Measurements from ENCODE around the gene CYTH3.

CYTH3 gene

GRCh38 chr7:6279341-6279740 lies 6.9 kb upstream of the CYTH3 start:
- no peak overlapping the region for H3K9ac ChIP-seq (ENCODE audit: low read depth, low read length)
- no peaks in the 10 kb centered on the region for H3K27me3 ChIP-seq (ENCODE audit: insufficient read depth, low read length)
- WGBS: 84% methylated on average over 3 of the region's 3 CpGs
- no peaks in the 10 kb centered on the region for H3K4me1 ChIP-seq (ENCODE audit: insufficient read depth, low read length)
- H3K36me3 ChIP-seq (ENCODE audit: insufficient read depth, low read length): no peaks in the 10 kb centered on the region
- H3K27ac ChIP-seq (ENCODE audit: low read depth, low read length): no peak overlapping the region
- no peaks in the 10 kb centered on the region for H3K9me3 ChIP-seq (ENCODE audit: insufficient read depth, low read depth, low read length)
- H3K4me3 ChIP-seq (ENCODE audit: low read length): no peak overlapping the region

DNA sequence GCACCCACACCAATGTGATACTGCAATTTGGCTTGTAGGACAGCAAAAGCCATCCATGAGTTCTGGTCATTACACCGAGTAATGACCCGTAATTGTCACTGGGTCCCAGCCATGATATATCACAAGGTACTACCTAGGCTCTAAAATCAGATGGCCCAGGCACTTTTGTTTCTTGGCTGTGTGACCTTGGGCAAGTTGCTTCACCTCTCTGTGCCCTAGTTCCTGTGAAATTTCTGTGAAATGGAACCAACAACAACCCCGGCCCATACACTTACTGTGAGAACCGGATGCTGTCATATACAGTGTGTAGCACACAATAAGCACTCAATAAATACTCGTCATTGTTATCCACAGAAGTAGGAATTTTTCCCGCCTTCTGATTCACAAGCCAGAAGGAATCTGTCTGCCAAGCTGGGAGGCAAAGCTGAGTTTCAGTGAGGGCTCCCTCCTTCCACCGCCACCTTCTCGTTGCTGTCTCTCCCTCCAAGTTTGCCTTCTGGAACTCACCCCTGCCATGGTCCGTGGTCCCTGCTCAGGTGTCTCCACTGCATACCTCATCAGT lies 6.4 kb upstream of the CYTH3 start:
- no peaks in the 10 kb centered on the region for H3K36me3 ChIP-seq (ENCODE audit: insufficient read depth, low read length)
- no peak overlapping the region for H3K4me3 ChIP-seq (ENCODE audit: low read length)
- H3K9ac ChIP-seq (ENCODE audit: low read depth, low read length): no peak overlapping the region
- H3K4me1 ChIP-seq (ENCODE audit: insufficient read depth, low read length): no peaks in the 10 kb centered on the region
- no peaks in the 10 kb centered on the region for H3K27me3 ChIP-seq (ENCODE audit: insufficient read depth, low read length)
- 93% methylated on average over 9 of the region's 9 CpGs for WGBS
- no peak overlapping the region for H3K27ac ChIP-seq (ENCODE audit: low read depth, low read length)
- no peaks in the 10 kb centered on the region for H3K9me3 ChIP-seq (ENCODE audit: insufficient read depth, low read depth, low read length)

DNA sequence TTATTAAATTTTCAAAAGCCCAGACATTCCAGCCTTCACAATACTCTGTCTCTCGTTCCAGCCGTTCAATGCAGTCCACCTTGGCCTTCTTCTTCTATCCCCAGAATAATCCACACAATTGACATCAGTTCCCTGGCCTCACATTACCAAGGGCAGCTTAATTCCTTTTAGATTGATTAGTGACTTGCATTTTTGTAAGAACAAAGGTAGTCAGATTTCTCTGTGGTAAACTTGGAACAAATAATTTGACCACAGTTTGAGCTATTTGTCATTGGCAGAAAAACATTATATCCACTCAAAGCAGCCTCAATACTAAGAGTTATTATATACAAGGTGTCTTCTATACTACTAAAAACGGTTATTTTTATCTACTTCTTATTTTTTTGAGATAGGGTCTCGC lies 5.1 kb upstream of the CYTH3 start:
- H3K27me3 ChIP-seq (ENCODE audit: insufficient read depth, low read length): peaks cover 6% of the 10 kb centered on the region; the same call in 1 of the 2 replicates
- H3K36me3 ChIP-seq (ENCODE audit: insufficient read depth, low read length): no peaks in the 10 kb centered on the region
- no peak overlapping the region for H3K9ac ChIP-seq (ENCODE audit: low read depth, low read length)
- no peak overlapping the region for H3K4me3 ChIP-seq (ENCODE audit: low read length)
- H3K4me1 ChIP-seq (ENCODE audit: insufficient read depth, low read length): peaks cover 5% of the 10 kb centered on the region; the same call in 1 of the 2 replicates
- WGBS: 93% methylated on average over 3 of the region's 4 CpGs
- H3K27ac ChIP-seq (ENCODE audit: low read depth, low read length): no peak overlapping the region
- no peaks in the 10 kb centered on the region for H3K9me3 ChIP-seq (ENCODE audit: insufficient read depth, low read depth, low read length)

GRCh38 chr7:6276911-6277408 lies 4.5 kb upstream of the CYTH3 start:
- H3K27ac ChIP-seq (ENCODE audit: low read depth, low read length): no peak overlapping the region
- H3K27me3 ChIP-seq (ENCODE audit: insufficient read depth, low read length): peaks cover 7% of the 10 kb centered on the region; the same call in 1 of the 2 replicates
- no peaks in the 10 kb centered on the region for H3K36me3 ChIP-seq (ENCODE audit: insufficient read depth, low read length)
- no peaks in the 10 kb centered on the region for H3K9me3 ChIP-seq (ENCODE audit: insufficient read depth, low read depth, low read length)
- no peak overlapping the region for H3K4me3 ChIP-seq (ENCODE audit: low read length)
- WGBS: 89% methylated on average over 9 of the region's 9 CpGs
- no peak overlapping the region for H3K9ac ChIP-seq (ENCODE audit: low read depth, low read length)
- peaks cover 5% of the 10 kb centered on the region; the same call in 1 of the 2 replicates for H3K4me1 ChIP-seq (ENCODE audit: insufficient read depth, low read length)

DNA sequence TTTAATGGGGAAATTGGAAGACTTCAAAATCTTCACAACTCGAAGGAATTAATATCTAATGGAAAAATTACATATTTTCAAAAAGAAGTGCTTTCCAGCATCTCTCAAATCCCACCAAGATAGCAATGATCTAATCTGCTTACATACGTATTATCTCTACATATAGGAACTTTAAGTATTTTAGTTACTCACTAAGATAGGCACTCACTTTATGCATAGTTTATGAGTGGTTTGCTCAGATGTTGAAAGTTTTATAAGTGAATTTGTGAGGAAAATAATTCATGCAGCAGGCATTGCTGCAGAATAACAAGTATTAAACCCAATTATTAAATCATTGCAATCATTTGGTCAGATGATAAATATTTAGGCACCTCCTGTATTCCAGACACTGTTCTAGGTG lies 2.3 kb upstream of the CYTH3 start:
- WGBS: 80% methylated on average over 1 of the region's 2 CpGs
- Histone ChIP-seq H3K9me3 (ENCODE audit: insufficient read depth, low read depth, low read length) (no peaks in the 10 kb centered on the region), H3K27ac (ENCODE audit: low read depth, low read length) (no peak overlapping the region), H3K9ac (ENCODE audit: low read depth, low read length) (no peak overlapping the region), H3K27me3 (ENCODE audit: insufficient read depth, low read length) (peaks cover 24% of the 10 kb centered on the region), H3K4me3 (ENCODE audit: low read length) (no peak overlapping the region), H3K36me3 (ENCODE audit: insufficient read depth, low read length) (no peaks in the 10 kb centered on the region), H3K4me1 (ENCODE audit: insufficient read depth, low read length) (peaks cover 5% of the 10 kb centered on the region; the same call in 1 of the 2 replicates)

- Histone ChIP-seq H3K4me3 (ENCODE audit: low read length) (no peak overlapping the region), H3K9ac (ENCODE audit: low read depth, low read length) (no peak overlapping the region), H3K27me3 (ENCODE audit: insufficient read depth, low read length) (peaks cover 24% of the 10 kb centered on the region), H3K36me3 (ENCODE audit: insufficient read depth, low read length) (no peaks in the 10 kb centered on the region), H3K9me3 (ENCODE audit: insufficient read depth, low read depth, low read length) (no peaks in the 10 kb centered on the region), H3K27ac (ENCODE audit: low read depth, low read length) (no peak overlapping the region), H3K4me1 (ENCODE audit: insufficient read depth, low read length) (peaks cover 8% of the 10 kb centered on the region; the same call in 1 of the 2 replicates)
- WGBS: 89% methylated on average over 11 of the region's 11 CpGs
Observed at GRCh38 chr7:6273917-6274630, 1.6 kb upstream of the CYTH3 start.

- Histone ChIP-seq H3K27me3 (ENCODE audit: insufficient read depth, low read length) (peaks cover 24% of the 10 kb centered on the region), H3K4me1 (ENCODE audit: insufficient read depth, low read length) (peaks cover 12% of the 10 kb centered on the region; the same call in 1 of the 2 replicates), H3K9me3 (ENCODE audit: insufficient read depth, low read depth, low read length) (no peaks in the 10 kb centered on the region), H3K36me3 (ENCODE audit: insufficient read depth, low read length) (no peaks in the 10 kb centered on the region), H3K4me3 (ENCODE audit: low read length) (no peak overlapping the region; the same call in 1 of the 2 replicates), H3K9ac (ENCODE audit: low read depth, low read length) (no peak overlapping the region), H3K27ac (ENCODE audit: low read depth, low read length) (no peak overlapping the region)
- 82% methylated on average over 5 of the region's 6 CpGs for WGBS
Observed at GRCh38 chr7:6273380-6273837, 985 bp upstream of the CYTH3 start.

DNA sequence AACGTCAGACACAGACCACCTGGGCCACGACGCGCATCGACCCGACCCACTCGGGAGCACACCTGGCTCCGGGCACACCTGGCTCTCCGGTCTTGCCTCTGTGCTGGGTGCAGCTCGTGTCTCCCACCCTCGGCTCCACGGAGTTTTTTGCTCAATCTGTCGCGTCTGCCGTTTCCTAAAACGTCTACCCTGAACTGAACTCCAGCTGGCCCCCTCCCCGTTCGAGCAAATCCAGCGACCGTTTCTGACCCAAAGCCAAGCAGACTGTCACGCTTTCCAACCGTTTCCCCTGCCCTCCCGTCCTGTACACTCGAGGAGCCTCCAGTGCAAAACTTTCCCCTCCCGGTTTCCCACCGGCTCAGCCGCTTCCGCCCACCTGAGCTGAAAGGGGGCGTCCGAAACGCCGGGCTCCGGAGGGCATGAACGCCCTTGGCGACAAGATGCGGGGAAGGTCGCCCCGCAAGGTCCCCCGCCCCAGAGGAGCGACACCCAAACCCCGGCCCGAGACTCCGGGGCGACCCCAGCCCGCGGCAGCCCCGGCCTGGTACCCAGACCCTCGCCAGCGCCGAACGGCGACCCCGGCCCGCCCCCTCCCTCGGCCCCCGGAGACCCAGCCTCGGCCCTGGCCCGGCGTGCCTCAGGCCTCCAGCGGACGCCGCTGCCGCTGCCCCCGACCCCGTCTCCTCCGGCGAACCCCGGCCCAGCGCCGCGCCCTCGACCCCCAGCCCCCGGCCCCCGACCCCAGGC lies 557 bp downstream of the CYTH3 start:
- Histone ChIP-seq H3K9ac (ENCODE audit: low read depth, low read length) (peak overlapping the region; percentile 72), H3K4me1 (ENCODE audit: insufficient read depth, low read length) (peaks cover 12% of the 10 kb centered on the region; the same call in 1 of the 2 replicates), H3K4me3 (ENCODE audit: low read length) (peak overlapping the region; percentile 93), H3K27ac (ENCODE audit: low read depth, low read length) (no peak overlapping the region), H3K9me3 (ENCODE audit: insufficient read depth, low read depth, low read length) (no peaks in the 10 kb centered on the region), H3K27me3 (ENCODE audit: insufficient read depth, low read length) (peaks cover 24% of the 10 kb centered on the region), H3K36me3 (ENCODE audit: insufficient read depth, low read length) (no peaks in the 10 kb centered on the region)
- under 1% methylated on average over 74 of the region's 74 CpGs for WGBS

- peaks cover 24% of the 10 kb centered on the region for H3K27me3 ChIP-seq (ENCODE audit: insufficient read depth, low read length)
- H3K9me3 ChIP-seq (ENCODE audit: insufficient read depth, low read depth, low read length): no peaks in the 10 kb centered on the region
- H3K4me3 ChIP-seq (ENCODE audit: low read length): peak overlapping the region; percentile 93
- no peaks in the 10 kb centered on the region for H3K36me3 ChIP-seq (ENCODE audit: insufficient read depth, low read length)
- H3K27ac ChIP-seq (ENCODE audit: low read depth, low read length): no peak overlapping the region
- H3K9ac ChIP-seq (ENCODE audit: low read depth, low read length): peak overlapping the region; percentile 72
- whole genome bisulfite sequencing: 6% methylated on average over 16 of the region's 16 CpGs
- H3K4me1 ChIP-seq (ENCODE audit: insufficient read depth, low read length): peaks cover 12% of the 10 kb centered on the region; the same call in 1 of the 2 replicates
Observed at GRCh38 chr7:6271060-6271658, 1.3 kb downstream of the CYTH3 start.

DNA sequence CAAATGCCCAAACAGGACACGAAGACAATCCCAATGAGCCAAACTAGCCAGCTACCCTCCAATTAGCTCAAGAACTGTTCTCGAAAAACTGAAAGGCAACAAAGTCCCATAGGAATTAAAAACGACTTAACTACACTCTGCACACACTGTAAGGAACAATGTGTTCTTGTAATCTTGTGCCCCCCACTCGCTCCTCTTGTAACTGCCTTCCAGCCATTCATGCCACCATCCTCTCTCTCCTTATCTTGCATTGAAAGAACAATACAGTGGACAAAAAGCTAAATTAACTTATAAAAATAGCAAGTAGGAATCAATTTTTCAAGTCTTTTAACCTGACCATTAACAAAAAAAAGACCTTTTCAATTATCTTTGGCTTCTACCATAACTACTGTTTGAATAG lies 2.9 kb downstream of the CYTH3 start:
- H3K4me1 ChIP-seq (ENCODE audit: insufficient read depth, low read length): peaks cover 12% of the 10 kb centered on the region; the same call in 1 of the 2 replicates
- 91% methylated on average over 4 of the region's 4 CpGs for WGBS
- no peaks in the 10 kb centered on the region for H3K36me3 ChIP-seq (ENCODE audit: insufficient read depth, low read length)
- H3K4me3 ChIP-seq (ENCODE audit: low read length): no peak overlapping the region
- no peaks in the 10 kb centered on the region for H3K9me3 ChIP-seq (ENCODE audit: insufficient read depth, low read depth, low read length)
- H3K27ac ChIP-seq (ENCODE audit: low read depth, low read length): no peak overlapping the region
- no peak overlapping the region for H3K9ac ChIP-seq (ENCODE audit: low read depth, low read length)
- peaks cover 24% of the 10 kb centered on the region for H3K27me3 ChIP-seq (ENCODE audit: insufficient read depth, low read length)

Data from HUES64 (cell line).